ENCODE measurements around the gene CUEDC2.

The CUEDC2 gene

GRCh38 chr10:102453502-102453901 lies 21.1 kb upstream of the CUEDC2 start:
- peaks cover 29% of the 10 kb centered on the region for H3K36me3 ChIP-seq (ENCODE audit: insufficient read depth, low read length)
- 84% methylated on average over 5 of the region's 5 CpGs for WGBS
- H3K4me1 ChIP-seq (ENCODE audit: insufficient read depth, low read length), result peaks cover 38% of the 10 kb centered on the region
- no peak overlapping the region for H3K4me3 ChIP-seq (ENCODE audit: low read length)
- H3K9ac ChIP-seq (ENCODE audit: low read depth, low read length), result no peak overlapping the region
- no peaks in the 10 kb centered on the region for H3K27me3 ChIP-seq (ENCODE audit: insufficient read depth, low read length)
- no peak overlapping the region for H3K27ac ChIP-seq (ENCODE audit: low read depth, low read length)
- no peaks in the 10 kb centered on the region for H3K9me3 ChIP-seq (ENCODE audit: insufficient read depth, low read depth, low read length)

GRCh38 chr10:102452672-102453340 lies 20.4 kb upstream of the CUEDC2 start:
- 79% methylated on average over 3 of the region's 3 CpGs for WGBS
- H3K9ac ChIP-seq (ENCODE audit: low read depth, low read length), result no peak overlapping the region

GRCh38 chr10:102451105-102451969 lies 19.0 kb upstream of the CUEDC2 start, which contains the start of gene C10orf95:
Gene C10orf95, minus strand, starts transcription at chr10:102451543. Its CDS starts 450 bp downstream, at chr10:102451093.
- no peaks in the 10 kb centered on the region for H3K27me3 ChIP-seq (ENCODE audit: insufficient read depth, low read length)
- H3K4me1 ChIP-seq (ENCODE audit: insufficient read depth, low read length), result peaks cover 38% of the 10 kb centered on the region
- no peaks in the 10 kb centered on the region for H3K9me3 ChIP-seq (ENCODE audit: insufficient read depth, low read depth, low read length)
- H3K27ac ChIP-seq (ENCODE audit: low read depth, low read length), result no peak within 1 kb of the TSS
- peak within 1 kb of the TSS; percentile 89 for H3K4me3 ChIP-seq (ENCODE audit: low read length)
- WGBS, result 33% methylated on average over 28 of the region's 28 CpGs
- H3K36me3 ChIP-seq (ENCODE audit: insufficient read depth, low read length), result peaks cover 25% of the 10 kb centered on the region
- H3K9ac ChIP-seq (ENCODE audit: low read depth, low read length), result peak within 1 kb of the TSS; percentile 74

More at GRCh38 chr10:102452672-102453340, 20.4 kb upstream of the CUEDC2 start:
- Histone ChIP-seq H3K27me3 (ENCODE audit: insufficient read depth, low read length) (no peaks in the 10 kb centered on the region), H3K27ac (ENCODE audit: low read depth, low read length) (no peak overlapping the region), H3K9me3 (ENCODE audit: insufficient read depth, low read depth, low read length) (no peaks in the 10 kb centered on the region), H3K4me3 (ENCODE audit: low read length) (no peak overlapping the region), H3K36me3 (ENCODE audit: insufficient read depth, low read length) (peaks cover 29% of the 10 kb centered on the region), H3K4me1 (ENCODE audit: insufficient read depth, low read length) (peaks cover 38% of the 10 kb centered on the region)

DNA sequence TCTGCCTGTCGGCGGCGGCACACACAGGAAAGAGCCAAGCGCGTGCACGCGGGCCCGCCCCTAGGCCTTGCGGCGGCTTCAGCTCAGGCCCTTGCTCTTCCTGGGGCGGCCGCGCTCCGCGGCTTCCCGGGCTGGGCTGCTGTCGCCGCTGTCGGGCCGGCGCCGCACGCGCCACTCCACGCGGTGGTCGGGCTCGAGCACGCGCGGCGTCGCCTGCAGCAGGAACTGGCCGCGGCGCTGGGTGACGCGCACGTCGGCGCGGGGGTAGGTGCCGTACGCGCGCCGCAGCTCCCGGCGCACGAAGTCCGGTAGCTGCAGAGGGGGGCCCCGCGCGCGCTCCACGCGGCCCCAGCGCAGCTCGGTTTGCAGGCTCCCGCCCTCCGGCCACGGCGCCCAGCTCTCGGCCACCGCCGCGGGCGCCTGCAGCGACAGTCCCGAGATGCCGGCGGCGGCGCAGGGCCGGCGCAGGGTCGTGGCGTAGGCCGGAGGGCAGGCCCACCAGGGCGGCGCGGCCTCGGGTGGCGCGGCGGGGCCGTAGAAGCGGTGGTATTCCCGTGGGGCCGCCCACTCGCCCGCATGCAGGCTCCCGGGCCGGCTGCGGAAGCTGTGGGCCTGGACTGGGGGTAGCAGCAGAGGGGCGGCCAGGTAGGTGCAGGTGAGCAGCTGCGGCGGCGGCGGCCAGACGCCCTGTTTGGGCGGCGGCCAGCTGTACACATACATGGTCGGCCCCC lies 18.2 kb upstream of the CUEDC2 start:
- Histone ChIP-seq H3K4me3 (ENCODE audit: low read length) (peak overlapping the region; percentile 89), H3K27me3 (ENCODE audit: insufficient read depth, low read length) (no peaks in the 10 kb centered on the region), H3K27ac (ENCODE audit: low read depth, low read length) (peak overlapping the region; percentile 65; the same call in 1 of the 2 replicates), H3K9ac (ENCODE audit: low read depth, low read length) (peak overlapping the region; percentile 74), H3K9me3 (ENCODE audit: insufficient read depth, low read depth, low read length) (no peaks in the 10 kb centered on the region), H3K4me1 (ENCODE audit: insufficient read depth, low read length) (peaks cover 32% of the 10 kb centered on the region), H3K36me3 (ENCODE audit: insufficient read depth, low read length) (peaks cover 19% of the 10 kb centered on the region)
- under 1% methylated on average over 104 of the region's 104 CpGs for WGBS

DNA sequence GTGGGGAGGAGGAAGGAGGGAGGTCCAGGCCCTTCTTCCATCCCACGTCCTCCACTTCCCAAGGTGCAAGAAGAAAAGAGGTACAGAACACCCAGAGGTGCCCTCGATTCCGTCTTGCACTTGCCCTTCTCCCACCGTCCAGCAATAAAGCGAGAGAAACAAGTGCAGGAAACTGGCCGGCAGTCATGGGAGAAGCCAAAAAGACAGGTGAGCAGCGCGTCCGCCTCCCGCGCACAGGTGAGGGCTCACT lies 17.7 kb upstream of the CUEDC2 start:
- Histone ChIP-seq H3K9me3 (ENCODE audit: insufficient read depth, low read depth, low read length) (no peaks in the 10 kb centered on the region), H3K4me3 (ENCODE audit: low read length) (peak overlapping the region; percentile 89), H3K9ac (ENCODE audit: low read depth, low read length) (peak overlapping the region; percentile 74), H3K36me3 (ENCODE audit: insufficient read depth, low read length) (peaks cover 15% of the 10 kb centered on the region), H3K4me1 (ENCODE audit: insufficient read depth, low read length) (peaks cover 27% of the 10 kb centered on the region), H3K27ac (ENCODE audit: low read depth, low read length) (peak overlapping the region; percentile 65; the same call in 1 of the 2 replicates), H3K27me3 (ENCODE audit: insufficient read depth, low read length) (no peaks in the 10 kb centered on the region)
- under 1% methylated on average over 11 of the region's 11 CpGs for WGBS

DNA sequence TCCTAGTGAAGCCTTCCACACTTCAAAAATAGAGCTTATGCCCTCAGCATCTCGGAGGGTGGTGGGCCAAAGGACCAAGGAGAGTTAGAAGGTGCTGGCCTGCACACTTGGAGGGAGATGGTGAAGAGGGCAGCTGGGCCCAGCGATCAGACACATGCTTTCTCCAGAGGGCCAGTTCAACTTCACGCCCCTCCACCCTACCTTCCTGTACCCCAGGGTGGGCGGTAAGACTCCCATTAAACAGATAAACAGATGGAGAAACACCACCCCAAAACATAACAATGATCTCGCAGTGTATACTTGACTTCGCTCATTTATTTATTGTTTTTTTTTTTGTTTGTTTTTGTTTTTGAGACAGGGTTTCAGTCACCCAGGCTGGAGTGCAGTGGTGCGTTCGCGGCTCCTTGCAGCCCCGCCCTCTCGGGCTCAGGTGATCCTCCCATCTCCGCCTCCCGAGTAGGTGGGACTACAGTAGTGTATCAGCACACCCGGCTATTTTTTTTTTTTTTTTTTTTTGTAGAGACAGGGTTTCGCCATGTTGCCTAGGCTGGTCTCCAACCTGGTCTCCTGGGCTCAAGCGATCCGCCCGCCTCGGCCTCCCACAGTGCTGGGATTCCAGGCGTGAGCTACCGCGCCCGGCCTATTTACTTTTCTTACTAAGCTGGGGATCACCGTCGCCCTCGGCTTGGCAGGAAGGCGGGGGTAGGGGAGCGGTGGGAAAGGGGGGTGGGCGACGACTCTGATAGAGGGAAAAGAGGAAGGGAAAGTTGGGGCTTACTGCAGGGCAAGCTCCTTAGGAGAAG lies 17.1 kb upstream of the CUEDC2 start:
- Histone ChIP-seq H3K9me3 (ENCODE audit: insufficient read depth, low read depth, low read length) (no peaks in the 10 kb centered on the region), H3K4me1 (ENCODE audit: insufficient read depth, low read length) (peaks cover 24% of the 10 kb centered on the region), H3K27me3 (ENCODE audit: insufficient read depth, low read length) (no peaks in the 10 kb centered on the region), H3K9ac (ENCODE audit: low read depth, low read length) (peak overlapping the region; percentile 74), H3K4me3 (ENCODE audit: low read length) (peak overlapping the region; percentile 89), H3K27ac (ENCODE audit: low read depth, low read length) (peak overlapping the region; percentile 65; the same call in 1 of the 2 replicates), H3K36me3 (ENCODE audit: insufficient read depth, low read length) (peaks cover 15% of the 10 kb centered on the region)
- 9% methylated on average over 30 of the region's 30 CpGs for WGBS

GRCh38 chr10:102444851-102445250 lies 12.5 kb upstream of the CUEDC2 start:
- Histone ChIP-seq H3K4me1 (ENCODE audit: insufficient read depth, low read length) (peaks cover 6% of the 10 kb centered on the region; the same call in 1 of the 2 replicates), H3K36me3 (ENCODE audit: insufficient read depth, low read length) (no peaks in the 10 kb centered on the region)
- no CpG with 5 or more reads among the region's 2 CpGs for WGBS

DNA sequence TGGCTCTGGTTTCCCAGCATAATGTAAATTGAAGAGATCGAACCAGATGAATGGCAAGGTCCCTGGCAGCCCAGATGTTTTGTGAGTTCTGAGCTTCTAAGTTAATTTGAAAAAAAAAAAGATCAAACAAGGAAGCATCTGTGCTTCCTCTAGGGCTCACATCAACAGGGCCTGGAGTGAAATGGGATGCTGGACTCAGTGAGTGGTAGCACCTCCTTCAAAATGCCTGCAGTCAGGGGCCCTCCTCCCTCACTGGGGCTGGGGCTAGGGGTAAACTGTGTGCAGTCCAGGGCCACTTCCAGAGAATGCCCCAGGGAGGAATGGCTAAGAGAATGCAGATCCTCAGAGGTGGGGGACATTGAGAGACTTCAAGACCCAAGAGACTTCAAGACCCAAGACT lies 6.0 kb upstream of the CUEDC2 start:
- 81% methylated on average over 1 of the region's 1 CpG for WGBS
- H3K36me3 ChIP-seq (ENCODE audit: insufficient read depth, low read length), result no peaks in the 10 kb centered on the region
- no peak overlapping the region for H3K27ac ChIP-seq (ENCODE audit: low read depth, low read length)
- H3K9ac ChIP-seq (ENCODE audit: low read depth, low read length), result no peak overlapping the region
- H3K4me1 ChIP-seq (ENCODE audit: insufficient read depth, low read length), result peaks cover 6% of the 10 kb centered on the region; the same call in 1 of the 2 replicates
- H3K9me3 ChIP-seq (ENCODE audit: insufficient read depth, low read depth, low read length), result no peaks in the 10 kb centered on the region
- H3K4me3 ChIP-seq (ENCODE audit: low read length), result no peak overlapping the region
- peaks cover 38% of the 10 kb centered on the region for H3K27me3 ChIP-seq (ENCODE audit: insufficient read depth, low read length)

More at GRCh38 chr10:102444851-102445250, 12.5 kb upstream of the CUEDC2 start:
- H3K9ac ChIP-seq (ENCODE audit: low read depth, low read length), result no peak overlapping the region
- no peak overlapping the region for H3K4me3 ChIP-seq (ENCODE audit: low read length)
- peaks cover 3% of the 10 kb centered on the region; the same call in 1 of the 2 replicates for H3K27me3 ChIP-seq (ENCODE audit: insufficient read depth, low read length)
- H3K27ac ChIP-seq (ENCODE audit: low read depth, low read length), result no peak overlapping the region
- H3K9me3 ChIP-seq (ENCODE audit: insufficient read depth, low read depth, low read length), result no peaks in the 10 kb centered on the region

DNA sequence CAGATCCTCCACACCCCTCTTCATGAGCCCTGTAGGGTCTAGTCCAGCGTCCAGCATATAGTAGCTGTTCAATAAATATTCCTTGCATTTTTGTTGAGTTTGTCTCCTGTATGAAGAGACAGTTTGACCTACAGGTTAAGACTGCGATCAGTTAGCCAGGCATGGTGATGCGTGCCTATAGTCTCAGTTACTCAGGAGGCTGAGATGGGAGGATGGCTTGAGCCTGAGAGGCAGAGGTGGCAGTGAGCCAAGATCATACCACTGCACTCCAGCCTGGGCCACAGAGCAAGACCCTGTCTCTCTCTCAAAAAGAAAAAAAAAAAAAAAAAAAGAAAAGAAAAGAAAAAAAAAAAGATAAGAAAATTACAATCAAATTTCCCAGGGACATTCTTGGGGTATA lies 5.1 kb upstream of the CUEDC2 start:
- Histone ChIP-seq H3K27ac (ENCODE audit: low read depth, low read length) (no peak overlapping the region), H3K9me3 (ENCODE audit: insufficient read depth, low read depth, low read length) (no peaks in the 10 kb centered on the region), H3K4me3 (ENCODE audit: low read length) (no peak overlapping the region), H3K27me3 (ENCODE audit: insufficient read depth, low read length) (peaks cover 40% of the 10 kb centered on the region), H3K4me1 (ENCODE audit: insufficient read depth, low read length) (peaks cover 6% of the 10 kb centered on the region; the same call in 1 of the 2 replicates), H3K36me3 (ENCODE audit: insufficient read depth, low read length) (no peaks in the 10 kb centered on the region), H3K9ac (ENCODE audit: low read depth, low read length) (no peak overlapping the region)
- WGBS, result 91% methylated on average over 3 of the region's 3 CpGs

- Histone ChIP-seq H3K36me3 (ENCODE audit: insufficient read depth, low read length) (no peaks in the 10 kb centered on the region), H3K9ac (ENCODE audit: low read depth, low read length) (no peak overlapping the region), H3K9me3 (ENCODE audit: insufficient read depth, low read depth, low read length) (no peaks in the 10 kb centered on the region), H3K4me1 (ENCODE audit: insufficient read depth, low read length) (peaks cover 10% of the 10 kb centered on the region; the same call in 1 of the 2 replicates), H3K27me3 (ENCODE audit: insufficient read depth, low read length) (peaks cover 39% of the 10 kb centered on the region), H3K27ac (ENCODE audit: low read depth, low read length) (no peak overlapping the region), H3K4me3 (ENCODE audit: low read length) (no peak overlapping the region)
- 84% methylated on average over 6 of the region's 6 CpGs for WGBS
These were observed 3.9 kb upstream of the CUEDC2 start for GRCh38 chr10:102436312-102436711.

Measured in HUES64 (cell line).